LNCAP (cell line): ENCODE results near the gene POU6F2.

ENCODE experiments used
- CTCF ChIP-seq: fragments of 450-650 bp; IDR thresholded peaks from 2 replicates; pipeline ENCODE4 v1.5.1; 2017; ENCODE audit warnings: mild to moderate bottlenecking

The POU6F2 gene

GRCh38 chr7:39088730-39089593 is 111.3 kb downstream of the POU6F2 start:
- no peak for TF ChIP-seq CTCF

GRCh38 chr7:39091145-39091544 is 113.4 kb downstream of the POU6F2 start:
- TF ChIP-seq CTCF: no peak

GRCh38 chr7:39091774-39092173 is 114.1 kb downstream of the POU6F2 start:
- no peak for TF ChIP-seq CTCF

- TF ChIP-seq CTCF: no peak
These were observed 117.0 kb downstream of the POU6F2 start for GRCh38 chr7:39094731-39095130.

DNA sequence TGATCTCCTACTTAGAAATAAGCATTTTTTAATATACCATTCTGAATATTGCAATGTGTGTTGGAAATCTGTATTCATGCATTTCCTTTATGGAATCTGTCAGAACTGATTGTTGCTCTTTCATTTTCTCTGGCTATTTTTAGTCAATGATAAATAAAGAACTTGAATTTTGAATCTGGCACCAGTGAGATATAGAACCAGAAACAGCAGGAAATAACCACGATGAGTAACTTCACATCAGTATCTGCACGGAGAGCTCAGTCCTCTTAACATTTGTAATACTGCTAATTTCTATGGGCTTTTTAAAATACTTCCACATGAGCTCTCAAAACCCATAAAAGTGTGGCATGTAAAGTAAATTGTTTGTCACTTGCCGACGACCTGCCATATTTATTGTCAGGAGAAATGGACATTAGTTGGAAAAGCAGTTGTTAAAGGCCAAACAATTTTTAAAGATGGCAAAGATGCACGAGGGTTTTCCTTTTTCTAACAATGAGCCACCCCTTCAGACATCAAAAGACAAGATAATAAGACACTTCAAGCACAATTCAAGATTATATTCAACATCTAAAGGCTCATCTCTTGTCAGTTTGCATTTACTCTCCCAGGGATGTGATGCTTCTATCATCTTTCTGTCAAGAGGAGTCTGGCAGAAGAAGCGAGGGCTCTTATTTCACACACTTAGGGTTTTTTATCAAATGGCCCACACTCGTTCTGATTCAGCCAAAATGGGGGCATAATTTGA is 118.3 kb downstream of the POU6F2 start:
- TF ChIP-seq CTCF: no peak

- no peak for TF ChIP-seq CTCF
These were observed 120.8 kb downstream of the POU6F2 start for GRCh38 chr7:39098506-39098905.

DNA sequence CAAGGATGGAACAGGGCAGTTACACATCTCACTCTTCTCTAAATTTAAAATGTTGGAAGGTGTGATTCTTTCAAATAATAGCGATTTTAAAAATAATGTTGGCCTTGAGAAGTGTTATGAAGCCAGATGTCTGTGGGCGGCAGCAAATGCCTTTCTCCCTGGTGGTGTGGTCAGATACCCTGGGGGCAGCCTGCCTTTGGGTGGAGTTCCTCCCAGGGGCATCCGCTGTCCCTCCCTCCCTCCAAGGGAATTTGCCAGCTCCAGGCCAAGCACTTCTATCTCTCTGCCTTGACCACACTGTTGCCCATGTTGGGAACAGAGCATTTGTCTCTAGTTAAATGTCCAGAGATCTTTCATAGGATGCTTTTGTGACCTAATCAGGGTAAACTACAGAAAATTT is 121.4 kb downstream of the POU6F2 start:
- no peak for TF ChIP-seq CTCF
